GM12892 (cell line): ENCODE data around the gene PLIN4.

Experiments used
- DNase-seq: peaks from one replicate; pipeline ENCODE4 v3.0.0; 2011; ENCODE audit not compliant: insufficient read length
- FAIRE-seq: peaks from 2 replicates; lab custom pipeline; 2011; peaks lifted over from hg19 to GRCh38; lab: Jason Lieb, UNC
- POLR2A ChIP-seq: IDR thresholded peaks from 2 replicates; pipeline ENCODE4 v1.6.1; 2011; ENCODE audit warnings: low read depth, low read length, control low read depth
- POLR2AphosphoS5 ChIP-seq: IDR thresholded peaks from 2 replicates; pipeline ENCODE4 v1.6.1; 2011; ENCODE audit warnings: low read depth, low read length, control low read depth
- TAF1 ChIP-seq: IDR thresholded peaks from 2 replicates; pipeline ENCODE4 v1.6.1; 2011; ENCODE audit warnings: low read depth, mild to moderate bottlenecking, control low read depth, low read length, borderline replicate concordance

The PLIN4 gene

GRCh38 chr19:4522291-4523002, 4.2 kb upstream of the PLIN4 start:
- FAIRE-seq (no peak), DNase-seq (no peak)

GRCh38 chr19:4521888-4522242, 3.6 kb upstream of the PLIN4 start:
- DNase-seq (no peak), FAIRE-seq (no peak)
- TF ChIP-seq POLR2AphosphoS5, result no peak
- no peak for TF ChIP-seq TAF1
- no peak for TF ChIP-seq POLR2A

More at GRCh38 chr19:4522291-4523002, 4.2 kb upstream of the PLIN4 start:
- no peak for TF ChIP-seq TAF1
- TF ChIP-seq POLR2AphosphoS5, result no peak
- TF ChIP-seq POLR2A, result no peak

GRCh38 chr19:4521170-4521887, 3.0 kb upstream of the PLIN4 start:
- no peak for DNase-seq
- TF ChIP-seq TAF1 (no peak), POLR2AphosphoS5 (no peak), POLR2A (no peak)
- FAIRE-seq, result no peak

- FAIRE-seq (no peak), DNase-seq (no peak)
- TF ChIP-seq TAF1, result no peak
- TF ChIP-seq POLR2A, result no peak
- TF ChIP-seq POLR2AphosphoS5, result no peak
Measured at GRCh38 chr19:4519521-4520277, 1.4 kb upstream of the PLIN4 start.

- TF ChIP-seq TAF1 (no peak), POLR2A (no peak)
- DNase-seq (no peak), FAIRE-seq (no peak)
Measured at GRCh38 chr19:4519172-4519496, 848 bp upstream of the PLIN4 start.

GRCh38 chr19:4517451-4518057, 732 bp downstream of the PLIN4 start:
- DNase-seq, result no peak
- FAIRE-seq, result no peak
- no peak for TF ChIP-seq TAF1
- TF ChIP-seq POLR2AphosphoS5, result no peak
- no peak for TF ChIP-seq POLR2A

GRCh38 chr19:4516939-4517300, 1.4 kb downstream of the PLIN4 start:
- no peak for FAIRE-seq
- no peak for DNase-seq
- TF ChIP-seq TAF1 (no peak), POLR2A (no peak), POLR2AphosphoS5 (no peak)

GRCh38 chr19:4516199-4516938, 1.9 kb downstream of the PLIN4 start:
- DNase-seq (no peak), FAIRE-seq (no peak)
- TF ChIP-seq POLR2A (no peak), TAF1 (no peak), POLR2AphosphoS5 (no peak)

GRCh38 chr19:4515732-4516131, 2.6 kb downstream of the PLIN4 start:
- FAIRE-seq (no peak), DNase-seq (no peak)
- TF ChIP-seq POLR2A, result no peak
- no peak for TF ChIP-seq TAF1
- no peak for TF ChIP-seq POLR2AphosphoS5

- FAIRE-seq (no peak), DNase-seq (no peak)
- TF ChIP-seq POLR2A, result no peak
- no peak for TF ChIP-seq POLR2AphosphoS5
- no peak for TF ChIP-seq TAF1
Measured at GRCh38 chr19:4513248-4513647, 5.0 kb downstream of the PLIN4 start.

- no peak for FAIRE-seq
- DNase-seq, result no peak
- TF ChIP-seq TAF1 (no peak), POLR2AphosphoS5 (no peak), POLR2A (no peak)
Measured at GRCh38 chr19:4512070-4512469, 6.2 kb downstream of the PLIN4 start.
